Stimulated activated CD4-positive, alpha-beta T cell treated with anti-CD3 and anti-CD28 coated beads, Interleukin-12 subunit alpha, Interleukin-12 subunit beta, amount 100 ng/mL, for 48 hours (primary cell): Measurements from ENCODE around the gene GALNT11.
"Not testable (repeated sequence)": the region's sequence is repeated elsewhere in the genome, so short reads cannot be mapped to it uniquely, and the experiment has no call there.

ENCODE experiments used
- DNase-seq, 3 donors: peaks; one replicate each; pipeline ENCODE4 v3.0.0-alpha.2; 2020; ENCODE audit warnings: low read depth in 2 of 3, low spot score in 1 of 3

The GALNT11 gene

DNA sequence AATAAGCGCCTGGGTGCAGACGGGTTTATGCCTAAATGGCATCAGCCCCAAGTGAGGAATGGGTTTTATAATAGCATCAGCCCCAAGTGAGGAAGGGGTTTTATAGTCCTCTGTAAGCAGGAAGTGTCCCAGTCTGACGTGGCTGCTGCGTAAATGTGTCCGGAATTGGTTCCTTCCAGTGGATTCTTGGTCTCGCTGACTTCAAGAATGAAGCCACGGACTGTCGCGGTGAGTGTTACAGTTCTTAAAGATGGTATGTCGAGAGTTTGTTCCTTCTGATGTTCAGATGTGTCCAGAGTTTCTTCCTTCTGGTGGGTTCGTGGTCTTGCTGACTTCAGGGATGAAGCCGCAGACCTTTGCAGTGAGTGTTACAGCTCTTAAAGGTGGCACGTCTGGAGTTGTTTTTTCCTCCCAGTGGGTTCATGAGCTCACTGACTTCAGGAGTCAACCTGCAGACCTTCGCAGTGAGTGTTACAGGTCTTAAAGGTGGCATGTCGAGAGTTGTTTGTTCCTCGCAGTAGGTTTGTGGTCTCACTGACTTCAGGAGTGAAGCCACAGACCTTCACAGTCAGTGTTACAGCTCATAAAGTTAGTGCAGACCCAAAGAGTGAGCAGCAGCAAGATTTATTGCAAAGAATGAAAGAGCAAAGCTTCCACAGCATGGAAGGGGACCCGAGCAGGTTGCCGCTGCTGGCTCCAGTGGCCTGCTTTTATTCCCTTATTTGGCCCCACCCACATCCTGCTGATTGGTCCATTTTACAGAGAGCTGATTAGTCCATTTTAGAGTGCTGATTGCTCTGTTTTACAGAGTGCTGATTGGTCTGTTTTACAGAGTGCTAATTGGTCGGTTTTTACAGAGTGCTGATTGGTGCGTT, 2.3 kb downstream of the GALNT11 start:
- DNase-seq: not testable (repeated sequence)

DNA sequence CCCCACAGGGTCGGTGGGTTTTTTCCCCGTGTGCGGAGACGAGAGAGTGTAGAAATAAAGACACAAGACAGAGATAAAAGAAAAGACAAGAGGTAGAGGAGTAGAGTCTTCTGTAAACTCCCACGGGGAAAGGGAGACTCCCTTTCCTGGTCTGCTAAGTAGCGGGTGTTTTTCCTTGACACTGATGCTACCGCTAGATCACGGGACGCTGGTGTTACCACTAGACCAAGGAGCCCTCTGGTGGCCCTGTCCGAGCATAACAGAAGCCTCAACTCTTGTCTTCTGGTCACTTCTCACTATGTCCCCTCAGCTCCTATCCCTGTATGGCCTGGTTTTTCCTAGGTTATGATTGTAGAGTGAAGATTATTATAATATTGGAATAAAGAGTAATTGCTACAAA, 4.6 kb downstream of the GALNT11 start:
- DNase-seq: not testable (repeated sequence)

GRCh38 chr7:152030639-152031038, 5.2 kb downstream of the GALNT11 start:
- not testable (repeated sequence) for DNase-seq

- no peak for DNase-seq
Observed at GRCh38 chr7:152035817-152036216, 10.3 kb downstream of the GALNT11 start.

GRCh38 chr7:152038410-152038809, 12.9 kb downstream of the GALNT11 start:
- not testable (repeated sequence) for DNase-seq

DNA sequence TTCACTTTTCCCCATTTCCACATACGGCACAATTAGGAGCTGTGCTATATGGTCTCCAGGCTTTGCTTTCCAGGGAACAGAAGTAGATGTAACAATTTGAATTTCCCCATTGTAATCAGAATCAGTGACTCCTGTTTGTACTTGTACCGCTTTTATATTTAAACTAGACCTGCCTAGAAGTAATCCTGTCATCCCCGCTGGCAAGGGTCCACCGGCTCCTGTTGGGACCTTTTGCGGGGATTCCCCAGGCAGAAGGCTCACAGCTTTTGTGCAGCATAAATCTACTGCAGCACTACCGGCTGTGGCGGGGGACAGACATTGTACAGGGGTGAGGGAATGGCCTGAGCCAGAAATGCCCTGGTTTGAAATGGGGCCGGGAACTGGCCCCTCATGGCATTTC, 17.6 kb downstream of the GALNT11 start:
- not testable (repeated sequence) for DNase-seq

- not testable (repeated sequence) for DNase-seq
Observed at GRCh38 chr7:152044909-152045308, 19.4 kb downstream of the GALNT11 start.

- DNase-seq: no peak
Observed at GRCh38 chr7:152046531-152046930, 21.1 kb downstream of the GALNT11 start.

- DNase-seq: no peak
Observed at GRCh38 chr7:152048051-152048450, 22.6 kb downstream of the GALNT11 start.

- DNase-seq: no peak
Observed at GRCh38 chr7:152050547-152050971, 25.1 kb downstream of the GALNT11 start.

DNA sequence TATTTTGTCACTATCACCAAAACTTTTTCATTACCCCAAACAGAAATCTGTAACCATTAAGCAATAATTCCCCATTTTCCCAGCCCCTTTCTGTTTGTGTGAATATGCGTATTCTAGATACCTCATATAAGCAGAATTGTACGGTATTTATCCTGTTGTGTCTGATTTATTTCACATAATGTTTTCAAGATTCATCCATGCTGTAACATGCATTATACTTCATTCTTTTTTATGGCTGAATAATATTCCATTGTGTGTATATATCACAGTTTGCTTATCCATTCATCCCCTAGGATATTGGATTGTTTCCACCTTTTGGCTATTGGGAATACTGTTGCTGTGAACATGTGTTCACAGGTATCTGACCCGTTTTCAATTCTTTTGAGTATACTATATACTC, 26.5 kb downstream of the GALNT11 start:
- DNase-seq: no peak

- DNase-seq: no peak
Observed at GRCh38 chr7:152052771-152053170, 27.3 kb downstream of the GALNT11 start.

DNA sequence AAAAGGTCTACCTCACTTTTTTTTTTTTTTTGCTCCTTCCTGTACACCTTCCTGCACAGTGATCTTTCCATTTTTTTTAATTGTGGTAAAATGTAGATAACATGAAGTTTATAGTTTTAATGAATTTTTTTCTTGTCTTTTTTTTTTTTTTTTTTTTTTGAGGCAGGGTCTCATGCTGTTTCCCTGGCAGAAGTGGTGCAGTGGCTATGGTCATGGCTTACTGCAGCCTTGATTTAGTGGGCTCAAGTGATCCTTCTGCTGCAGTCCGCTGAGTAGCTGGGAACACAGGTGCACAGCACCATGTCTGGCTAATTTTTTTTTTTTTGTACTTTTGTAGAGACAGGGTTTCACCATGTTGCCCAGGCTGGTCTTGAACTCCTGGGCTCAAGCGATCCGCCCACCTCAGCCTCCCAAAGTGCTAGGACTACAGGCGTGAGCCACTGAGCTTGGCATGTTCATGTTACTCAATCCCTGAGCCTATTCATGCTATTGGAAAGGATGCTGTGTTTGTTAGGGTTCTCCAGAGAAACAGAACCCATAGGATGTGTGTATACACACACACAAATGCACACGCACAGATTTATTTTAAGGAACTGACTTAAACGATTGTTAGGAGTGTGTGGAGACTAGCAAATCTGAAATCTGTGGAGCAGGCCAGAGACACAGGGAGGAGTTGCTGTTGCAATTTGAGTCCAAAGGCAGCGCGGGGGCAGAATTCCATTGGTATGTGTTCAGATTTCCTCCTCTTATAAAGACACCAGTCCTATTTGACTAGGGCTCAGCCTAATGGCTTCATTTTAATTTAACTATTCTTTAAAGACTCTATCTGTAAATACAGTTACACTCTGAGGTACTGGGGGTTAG, 29.1 kb downstream of the GALNT11 start:
- DNase-seq: no peak

DNA sequence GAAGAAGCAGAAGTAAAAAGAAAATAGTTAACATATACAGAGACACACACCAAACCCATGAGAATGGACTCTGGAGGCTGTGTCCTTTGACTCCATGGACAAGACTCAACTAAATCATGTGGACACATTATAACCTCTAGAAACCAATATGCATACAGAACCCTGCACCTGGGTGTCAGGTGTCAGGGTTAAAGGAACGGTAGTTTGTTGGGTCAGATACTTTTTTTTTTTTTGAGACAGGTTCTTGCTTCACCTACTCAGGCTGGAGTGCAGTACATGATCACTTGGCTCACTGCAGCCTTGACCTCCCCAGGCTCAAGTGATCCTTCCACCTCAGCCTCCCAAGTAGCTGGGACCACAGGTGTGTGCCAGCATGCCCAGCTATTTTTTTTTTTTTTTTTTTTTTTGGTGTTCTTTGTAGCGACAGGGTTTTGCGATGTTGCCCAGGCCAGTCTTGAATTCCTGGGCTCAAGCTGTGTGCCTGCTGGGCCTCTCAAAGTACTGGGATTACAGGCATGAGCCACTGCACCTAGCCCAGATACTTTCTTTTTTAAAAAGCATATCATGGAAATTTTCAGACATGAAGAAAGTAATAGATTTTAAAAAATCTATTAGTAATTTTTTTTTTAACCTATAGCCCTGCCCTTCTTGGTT, 31.3 kb downstream of the GALNT11 start:
- no peak for DNase-seq

DNA sequence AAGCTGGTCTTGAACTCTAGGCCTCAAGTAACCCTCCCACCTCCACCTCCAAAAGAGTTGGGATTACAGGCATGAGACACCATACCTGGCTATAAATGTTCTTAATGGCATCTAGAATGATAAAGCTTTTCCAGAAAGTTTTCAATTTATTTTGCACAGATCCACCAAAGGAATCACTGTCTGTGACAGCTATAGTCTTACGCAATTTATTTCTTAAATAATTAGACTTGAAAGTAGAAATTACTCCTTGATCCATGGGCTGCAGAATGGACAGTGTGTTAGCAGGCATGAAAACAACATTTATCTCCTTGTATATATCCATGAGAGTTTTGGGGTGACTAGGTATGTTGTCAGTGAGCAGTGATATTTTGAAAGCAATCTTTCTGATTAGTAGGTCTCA, 33.8 kb downstream of the GALNT11 start:
- no peak for DNase-seq

DNA sequence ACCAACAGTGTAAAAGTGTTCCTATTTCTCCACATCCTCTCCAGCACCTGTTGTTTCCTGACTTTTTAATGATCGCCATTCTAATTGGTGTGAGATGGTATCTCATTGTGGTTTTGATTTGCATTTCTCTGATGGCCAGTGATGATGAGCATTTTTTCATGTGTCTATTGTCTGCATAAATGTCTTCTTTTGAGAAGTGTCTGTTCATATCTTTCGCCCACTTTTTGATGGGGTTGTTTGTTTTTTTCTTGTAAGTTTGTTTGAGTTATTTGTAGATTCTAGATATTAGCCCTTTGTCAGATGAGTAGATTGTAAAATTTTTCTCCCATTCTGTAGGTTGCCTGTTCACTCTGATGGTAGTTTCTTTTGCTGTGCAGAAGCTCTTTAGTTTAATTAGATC, 35.6 kb downstream of the GALNT11 start:
- DNase-seq: not testable (repeated sequence)

- not testable (repeated sequence) for DNase-seq
Observed at GRCh38 chr7:152063192-152063591, 37.7 kb downstream of the GALNT11 start.

GRCh38 chr7:152063821-152064220, 38.3 kb downstream of the GALNT11 start:
- not testable (repeated sequence) for DNase-seq

- DNase-seq: not testable (repeated sequence)
Observed at GRCh38 chr7:152065800-152066344, 40.4 kb downstream of the GALNT11 start.

GRCh38 chr7:152072421-152072820, 46.9 kb downstream of the GALNT11 start:
- DNase-seq: no peak

DNA sequence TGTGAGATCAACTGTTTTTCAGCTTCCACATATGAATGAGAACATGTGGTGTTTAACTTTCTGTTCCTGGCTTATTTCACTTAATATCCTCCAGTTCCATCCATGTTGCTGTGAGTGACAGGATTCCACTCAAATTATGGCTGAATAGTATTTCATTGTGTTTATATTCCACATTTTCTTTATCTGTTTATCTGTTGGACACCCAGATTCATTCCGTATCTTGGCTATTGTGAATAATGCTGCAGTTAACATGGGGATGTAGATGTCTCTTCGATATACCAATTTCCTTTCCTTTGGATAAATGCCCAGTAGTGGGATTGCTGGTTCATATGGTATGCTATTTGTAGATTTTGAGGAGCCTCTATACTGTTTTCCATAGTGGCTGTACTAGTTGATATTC, 47.9 kb downstream of the GALNT11 start:
- no peak for DNase-seq
